Mesothelial cell of epicardium (in vitro differentiated cells): ENCODE data around the gene OR6B3. TPM values are rescaled to one million over a fixed set of nuclear protein-coding genes. Genes with fewer than 3 reads are reported as not detected.

Experiments used
- DNase-seq, 2 experiments: peaks; one replicate each; pipeline ENCODE4 v3.0.0; 2021; ENCODE audit warnings: low spot score in 2 of 2; ENCODE audit not compliant: unreplicated experiment in 2 of 2
- H3K27ac Mint-ChIP-seq: 2 replicates; pipeline ENCODE4 v1.8.0; 2021; ENCODE audit warnings: mixed read lengths
- H3K27me3 Mint-ChIP-seq: 2 replicates; pipeline ENCODE4 v1.8.0; 2021; ENCODE audit warnings: low read depth, mixed read lengths
- H3K36me3 Mint-ChIP-seq: 2 replicates; pipeline ENCODE4 v1.8.0; 2021; ENCODE audit warnings: mixed read lengths
- H3K4me1 Mint-ChIP-seq: 2 replicates; pipeline ENCODE4 v1.8.0; 2021; ENCODE audit warnings: mixed read lengths
- H3K4me3 Mint-ChIP-seq: 2 replicates; pipeline ENCODE4 v1.8.0; 2021; ENCODE audit warnings: mild to moderate bottlenecking, moderate library complexity, mixed read lengths
- H3K9me3 Mint-ChIP-seq: 2 replicates; pipeline ENCODE4 v1.8.0; 2021; ENCODE audit warnings: mixed read lengths
- CTCF ChIP-seq: fragments of 200-600 bp; sonication (generic); IDR thresholded peaks from one replicate; pipeline ENCODE4 v1.5.0; 2021; ENCODE audit warnings: antibody characterized with exemption; ENCODE audit not compliant: unreplicated experiment
- total RNA-seq: library from RNA; stranded (reverse); gene quantifications from 3 replicates; pipeline ENCODE4 v1.2.1, GENCODE V29; 2021

The OR6B3 gene
- not detected in 3 replicates for total RNA-seq

- no peaks in the 10 kb centered on the region for H3K36me3 Mint-ChIP-seq
- TF ChIP-seq CTCF: no peak
- no peak within 1 kb of the TSS for H3K4me3 Mint-ChIP-seq
- peak in 1 of 2 experiments; percentile 26 for DNase-seq
- H3K27me3 Mint-ChIP-seq: peaks cover 95% of the 10 kb centered on the region
- no peak within 1 kb of the TSS for H3K27ac Mint-ChIP-seq
- H3K4me1 Mint-ChIP-seq: no peaks in the 10 kb centered on the region
- H3K9me3 Mint-ChIP-seq: no peaks in the 10 kb centered on the region
Observed at GRCh38 chr2:240053173-240054155, at the start of gene OR6B3. OR6B3 (minus strand) TSS chr2:240053521.

- Mint-ChIP-seq H3K9me3 (peaks cover 50% of the 10 kb centered on the region), H3K27me3 (peaks cover 89% of the 10 kb centered on the region), H3K4me1 (no peaks in the 10 kb centered on the region), H3K4me3 (no peak overlapping the region), H3K27ac (no peak overlapping the region), H3K36me3 (peaks cover 3% of the 10 kb centered on the region)
- no peak for TF ChIP-seq CTCF
- DNase-seq: no peak
Observed at GRCh38 chr2:240098349-240098748, 45.0 kb upstream of the OR6B3 start.

- no peak for DNase-seq
- H3K9me3 Mint-ChIP-seq: peaks cover 56% of the 10 kb centered on the region
- no peak overlapping the region for H3K27ac Mint-ChIP-seq
- no peak overlapping the region for H3K4me3 Mint-ChIP-seq
- peaks cover 3% of the 10 kb centered on the region for H3K36me3 Mint-ChIP-seq
- TF ChIP-seq CTCF: no peak
- peaks cover 83% of the 10 kb centered on the region for H3K27me3 Mint-ChIP-seq
- H3K4me1 Mint-ChIP-seq: no peaks in the 10 kb centered on the region
Observed at GRCh38 chr2:240095556-240096523, 42.5 kb upstream of the OR6B3 start.

GRCh38 chr2:240089306-240089705 is 36.0 kb upstream of the OR6B3 start:
- Mint-ChIP-seq H3K27ac (no peak overlapping the region), H3K27me3 (peaks cover 31% of the 10 kb centered on the region), H3K4me3 (no peak overlapping the region), H3K9me3 (peaks cover 44% of the 10 kb centered on the region), H3K36me3 (peaks cover 2% of the 10 kb centered on the region), H3K4me1 (no peaks in the 10 kb centered on the region)
- DNase-seq: no peak
- TF ChIP-seq CTCF: no peak

- DNase-seq: no peak
- H3K27ac Mint-ChIP-seq: no peak overlapping the region
- peaks cover 2% of the 10 kb centered on the region for H3K36me3 Mint-ChIP-seq
- peaks cover 12% of the 10 kb centered on the region for H3K27me3 Mint-ChIP-seq
- H3K4me1 Mint-ChIP-seq: no peaks in the 10 kb centered on the region
- peaks cover 30% of the 10 kb centered on the region for H3K9me3 Mint-ChIP-seq
- H3K4me3 Mint-ChIP-seq: no peak overlapping the region
- no peak for TF ChIP-seq CTCF
Observed at GRCh38 chr2:240086563-240086962, 33.2 kb upstream of the OR6B3 start.
